Hippocampal formation (tissue), 2 donors: ENCODE measurements around the gene CTTN.

Experiments used
- DNase-seq, 2 donors: peaks; one replicate each; lab custom pipeline; 2025; lab: John Stamatoyannopoulos, UW

Gene CTTN

DNA sequence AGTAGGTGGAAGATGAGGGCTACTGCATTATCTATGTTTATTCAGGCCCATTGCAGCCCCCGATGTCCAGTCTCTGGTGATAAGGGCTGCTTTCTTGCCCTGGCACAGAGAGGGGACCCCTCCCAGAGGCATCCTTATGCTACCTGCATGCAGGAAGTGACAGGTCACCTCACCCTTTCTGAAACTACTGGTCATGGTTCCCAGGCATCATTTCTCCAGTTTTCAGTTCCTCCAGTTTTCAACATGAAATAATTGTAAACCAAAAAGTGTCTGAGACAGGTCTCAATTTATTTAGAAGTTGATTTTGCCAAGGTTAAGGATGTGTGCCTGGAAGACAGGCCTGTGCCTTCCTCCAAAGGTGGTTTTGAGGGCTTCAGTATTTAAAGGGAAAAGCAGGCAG is 57.0 kb downstream of the CTTN start:
- no peak for DNase-seq

DNA sequence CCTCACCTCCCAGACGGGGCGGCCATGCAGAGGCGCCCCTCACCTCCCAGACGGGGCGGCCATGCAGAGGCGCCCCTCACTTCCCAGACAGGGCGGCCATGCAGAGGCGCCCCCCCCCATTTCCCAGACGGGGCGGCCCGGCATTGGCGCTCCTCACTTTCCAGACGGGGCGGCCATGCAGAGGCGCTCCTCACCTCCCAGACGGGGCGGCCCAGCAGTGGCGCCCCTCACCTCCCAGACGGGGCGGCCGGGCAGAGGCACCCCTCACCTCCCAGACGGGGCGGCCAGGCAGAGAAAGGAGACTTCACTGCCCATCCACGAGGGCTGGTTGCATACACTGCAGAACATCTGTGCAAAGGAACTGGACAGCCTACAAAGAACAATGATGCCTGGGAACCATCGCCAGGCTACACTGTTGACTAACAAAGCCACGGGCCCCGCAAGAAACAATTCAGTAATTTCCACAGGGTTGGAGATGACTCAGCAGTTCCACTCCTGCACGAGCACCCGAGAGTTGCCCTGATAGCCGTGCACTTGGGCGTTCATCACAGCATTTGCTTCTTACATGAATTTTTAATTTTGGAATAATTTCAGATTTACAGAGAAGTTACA is 58.7 kb downstream of the CTTN start:
- DNase-seq: peak in 1 of 2 donors; percentile 21

DNA sequence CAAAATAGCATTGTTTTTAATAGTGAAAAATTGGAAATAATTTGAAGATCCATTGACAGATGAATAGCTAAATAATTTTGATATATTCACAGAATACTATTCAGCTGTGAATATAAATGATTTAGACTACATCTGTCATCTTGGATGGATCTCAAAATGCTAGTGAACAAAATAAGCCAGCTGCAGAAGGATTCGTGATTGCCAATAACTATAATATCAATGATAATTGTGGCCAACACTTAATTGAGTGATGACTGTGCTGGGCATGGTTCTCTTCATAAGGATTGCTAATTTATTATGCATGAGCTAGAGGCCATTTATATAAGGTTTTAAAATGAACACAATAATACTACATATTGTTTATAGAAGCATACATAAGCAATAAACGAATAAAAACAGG is 60.4 kb downstream of the CTTN start:
- no peak for DNase-seq

DNA sequence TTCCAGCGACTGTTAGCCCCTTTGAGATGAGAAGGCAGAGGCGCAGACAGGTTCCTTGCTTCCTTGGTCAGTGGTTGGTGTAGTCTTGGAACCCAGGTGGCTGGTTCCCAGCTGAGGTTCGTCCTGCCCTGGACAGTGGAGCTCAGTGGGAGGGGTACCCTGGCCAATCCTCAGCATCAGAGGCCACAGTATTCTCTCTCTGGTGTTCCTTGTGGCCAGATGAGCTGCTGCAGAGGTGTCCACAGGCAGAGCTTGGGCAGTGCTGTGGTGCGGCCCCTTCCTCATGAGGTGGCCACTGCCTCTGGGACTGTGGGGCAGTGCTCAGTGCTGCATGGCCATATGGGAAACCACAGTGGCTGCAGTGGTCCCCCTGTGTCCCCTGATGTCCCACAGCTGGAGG is 61.8 kb downstream of the CTTN start:
- DNase-seq: no peak

DNA sequence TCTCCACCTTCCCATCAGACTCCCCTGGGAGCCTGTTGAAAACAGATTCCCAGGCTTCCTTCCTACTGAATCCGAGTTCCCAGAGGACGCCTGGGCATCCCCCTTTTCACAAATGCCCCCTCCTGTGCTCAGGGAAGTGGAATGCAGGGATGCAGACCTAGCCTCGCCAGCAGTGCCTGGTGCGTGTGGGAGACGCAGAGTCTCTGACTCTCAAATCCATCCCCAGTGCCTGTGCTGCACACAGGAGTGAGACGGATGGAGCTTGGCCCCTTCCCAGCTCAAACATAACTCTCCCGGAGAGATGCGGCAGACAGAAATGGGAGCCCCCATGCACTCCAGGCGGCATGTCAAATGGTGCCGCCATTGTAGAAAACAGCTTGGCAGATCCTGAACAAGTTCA is 62.6 kb downstream of the CTTN start:
- DNase-seq: no peak

DNA sequence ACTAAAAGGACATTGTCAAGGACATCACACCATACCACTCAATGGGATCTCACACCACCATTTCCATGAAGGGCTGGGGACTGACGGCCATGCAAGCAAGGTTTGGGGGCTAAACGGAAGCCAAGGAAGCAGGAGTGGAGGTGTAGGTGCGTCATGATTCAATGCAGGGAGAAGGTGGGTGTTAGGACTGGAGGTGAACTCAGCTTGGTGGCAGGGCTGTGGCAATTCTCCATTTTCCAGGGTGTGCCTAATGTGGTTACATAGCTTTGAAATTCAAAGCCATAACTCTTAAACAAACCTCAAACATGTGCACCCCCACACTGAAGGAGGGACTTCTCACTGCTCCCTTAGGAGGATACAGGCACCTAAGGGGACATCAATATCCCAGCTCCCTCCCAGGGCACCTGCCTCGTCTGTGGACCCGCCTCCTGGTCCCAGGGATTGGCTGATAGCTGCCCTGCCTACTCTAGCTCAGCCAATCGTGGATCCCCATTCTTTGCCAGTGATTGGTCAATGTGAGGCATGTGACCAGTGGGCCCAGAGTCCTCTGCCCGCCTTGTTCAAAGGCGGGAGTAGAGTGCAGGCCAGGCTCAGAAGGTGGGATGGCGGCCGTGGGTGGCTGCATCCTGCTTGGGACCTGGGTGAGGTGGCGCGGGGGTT is 64.6 kb downstream of the CTTN start:
- DNase-seq: no peak

DNA sequence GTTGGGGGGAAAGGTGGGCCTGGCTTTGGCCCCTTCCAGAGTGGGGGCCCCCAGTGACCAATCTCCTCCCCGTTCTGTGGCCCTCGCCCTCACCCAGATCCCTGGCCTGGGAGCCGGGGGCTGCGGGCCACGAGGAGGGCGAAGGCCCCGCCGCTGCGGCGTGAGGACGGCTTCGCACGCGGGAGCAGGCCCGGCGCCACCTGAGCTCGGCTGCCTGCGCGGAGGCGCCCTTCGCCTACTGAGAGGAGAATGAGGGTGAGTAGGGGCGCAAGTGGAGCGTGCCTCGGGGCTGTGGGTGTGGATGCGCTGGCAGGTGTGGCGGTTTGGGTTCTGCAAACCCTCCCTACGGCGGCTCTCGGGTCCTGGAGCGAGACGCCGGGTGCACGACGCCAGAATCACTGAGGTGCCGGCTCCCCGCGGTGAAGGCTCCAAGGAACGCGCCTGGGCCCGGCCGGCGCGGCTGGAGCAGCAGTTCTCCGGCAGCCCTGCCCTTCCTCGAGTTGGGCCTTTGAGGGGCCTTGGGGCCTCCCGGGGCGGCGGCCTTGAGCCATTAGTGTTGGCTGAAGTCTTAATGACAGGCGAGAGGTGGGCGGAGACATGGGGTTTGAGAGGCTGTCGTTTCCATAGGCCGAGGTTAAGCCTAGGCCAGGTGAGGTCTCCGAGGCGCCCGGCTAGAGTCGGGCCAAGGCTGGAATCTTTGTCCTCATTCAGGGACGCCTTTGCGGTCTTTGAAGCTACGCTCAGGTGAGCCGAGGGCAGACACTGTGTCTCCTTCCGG is 65.3 kb downstream of the CTTN start:
- DNase-seq: no peak

DNA sequence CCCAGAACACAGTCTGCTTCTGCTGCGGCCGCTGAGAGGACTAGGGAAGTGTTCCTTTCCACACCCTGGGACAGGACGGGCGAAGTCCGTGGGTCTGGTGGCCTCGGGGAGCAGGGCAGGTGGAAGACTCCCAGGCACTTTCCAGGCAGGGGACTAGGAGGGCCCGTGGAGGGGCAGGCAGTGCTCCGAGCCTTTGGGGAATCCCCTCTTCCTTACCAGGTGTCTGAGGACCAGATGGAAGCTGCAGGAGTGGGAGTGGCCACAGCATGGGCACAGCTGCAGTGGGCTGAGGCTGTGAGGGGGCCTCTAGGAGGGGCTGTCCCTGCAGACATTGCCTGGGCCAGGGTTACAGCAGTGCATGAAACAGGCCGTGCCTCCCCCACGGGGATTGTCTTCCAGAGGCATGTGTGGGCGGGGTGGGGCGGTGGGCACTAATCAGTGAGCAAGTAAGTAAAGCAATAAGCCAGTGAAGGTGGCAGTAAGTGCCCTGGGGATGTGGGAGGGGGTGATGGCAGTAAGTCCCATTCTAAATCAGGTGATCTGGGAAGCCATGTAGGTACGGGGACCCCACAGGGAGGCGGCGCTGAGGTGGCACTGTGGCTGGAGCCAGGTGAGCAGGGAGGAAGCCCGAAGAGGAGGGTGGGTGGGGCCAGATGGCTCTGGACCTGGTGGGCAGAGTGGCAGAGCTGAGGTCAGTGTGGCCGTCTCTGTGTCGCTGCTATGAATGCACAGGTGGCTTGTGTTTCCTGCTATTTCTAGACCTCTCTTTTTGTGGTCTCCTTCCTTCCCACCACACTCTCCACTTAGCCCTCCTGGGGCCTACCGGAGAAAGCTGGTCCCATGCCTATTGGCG is 66.4 kb downstream of the CTTN start:
- DNase-seq: no peak

DNA sequence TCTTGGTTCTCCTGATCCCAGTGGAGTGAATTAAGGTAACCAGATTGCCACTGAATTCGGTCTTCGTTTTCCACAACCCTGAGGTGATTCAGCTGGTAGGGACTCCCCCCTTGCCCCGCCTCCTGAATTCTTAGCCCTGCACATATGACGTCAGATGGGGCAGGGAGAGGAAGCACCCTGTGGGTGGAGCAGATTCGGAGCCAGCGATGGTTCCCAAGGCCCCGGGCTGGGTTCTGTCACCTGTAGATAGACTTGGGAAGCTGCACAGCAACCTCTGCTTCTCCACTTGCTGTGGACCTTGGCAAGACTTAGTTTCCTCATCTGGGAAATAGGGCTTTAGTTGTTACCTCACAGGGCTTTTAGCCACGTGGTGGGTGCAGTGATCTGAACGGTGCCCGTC is 67.8 kb downstream of the CTTN start:
- no peak for DNase-seq

DNA sequence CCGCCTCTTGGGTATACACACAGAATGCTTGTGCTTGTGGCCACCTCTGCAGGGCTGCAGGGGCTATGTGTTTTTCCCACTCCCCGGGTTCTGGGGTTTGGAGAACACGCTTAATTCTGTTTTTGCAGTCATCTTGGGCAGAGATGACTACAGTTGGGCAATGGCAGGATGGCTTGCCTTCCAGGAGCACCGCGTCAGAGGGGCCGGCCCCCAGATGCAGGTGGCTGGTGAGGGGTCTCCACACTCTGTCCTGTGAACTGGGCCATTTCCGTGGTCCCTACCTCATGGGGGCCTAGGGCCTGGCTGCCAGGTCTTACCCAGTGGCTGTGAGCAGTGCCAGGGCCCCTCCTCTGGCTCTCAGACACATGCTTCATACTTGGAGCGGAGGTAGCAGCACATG is 68.3 kb downstream of the CTTN start:
- no peak for DNase-seq

DNA sequence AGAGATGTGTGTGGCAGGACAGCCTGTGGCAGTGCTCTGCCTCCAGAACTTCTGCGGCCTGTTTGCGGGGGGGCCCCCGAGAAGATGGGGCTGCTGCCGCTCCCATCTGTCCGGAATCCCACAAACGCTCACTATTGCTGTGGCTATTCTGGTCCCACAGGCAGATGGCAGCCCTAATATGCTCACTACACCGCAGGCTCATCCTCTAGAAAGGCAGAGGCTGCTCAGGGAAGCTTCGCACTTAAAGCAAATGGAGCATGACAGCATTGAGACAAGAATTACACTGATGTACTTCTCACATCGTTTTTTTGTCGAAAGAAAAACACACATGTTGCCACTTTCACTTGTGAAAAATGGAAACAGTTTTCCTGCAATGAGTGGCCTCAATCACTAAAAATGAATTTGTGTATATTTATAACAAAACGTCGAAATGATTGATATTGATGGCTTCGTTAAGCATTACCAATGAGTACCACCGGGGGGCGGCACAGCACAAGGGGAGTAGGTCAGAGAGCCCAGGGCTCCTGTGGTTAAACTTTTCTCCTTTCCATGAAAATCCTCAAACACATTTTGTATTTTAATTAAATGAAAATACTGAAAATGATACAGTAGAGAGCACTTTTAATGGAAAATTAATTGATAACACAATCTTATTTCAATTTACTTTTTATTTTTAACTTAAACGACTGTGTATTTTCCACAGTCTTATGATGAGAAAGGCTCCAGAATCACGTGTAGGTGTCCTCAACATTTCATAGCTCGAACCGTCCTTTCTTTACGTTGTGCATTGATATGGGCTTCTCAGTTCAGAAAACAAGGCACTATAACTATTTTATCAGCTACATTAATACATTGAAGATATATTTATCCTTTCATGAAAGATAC is 69.1 kb downstream of the CTTN start:
- DNase-seq: peak; percentile 46 to 48

DNA sequence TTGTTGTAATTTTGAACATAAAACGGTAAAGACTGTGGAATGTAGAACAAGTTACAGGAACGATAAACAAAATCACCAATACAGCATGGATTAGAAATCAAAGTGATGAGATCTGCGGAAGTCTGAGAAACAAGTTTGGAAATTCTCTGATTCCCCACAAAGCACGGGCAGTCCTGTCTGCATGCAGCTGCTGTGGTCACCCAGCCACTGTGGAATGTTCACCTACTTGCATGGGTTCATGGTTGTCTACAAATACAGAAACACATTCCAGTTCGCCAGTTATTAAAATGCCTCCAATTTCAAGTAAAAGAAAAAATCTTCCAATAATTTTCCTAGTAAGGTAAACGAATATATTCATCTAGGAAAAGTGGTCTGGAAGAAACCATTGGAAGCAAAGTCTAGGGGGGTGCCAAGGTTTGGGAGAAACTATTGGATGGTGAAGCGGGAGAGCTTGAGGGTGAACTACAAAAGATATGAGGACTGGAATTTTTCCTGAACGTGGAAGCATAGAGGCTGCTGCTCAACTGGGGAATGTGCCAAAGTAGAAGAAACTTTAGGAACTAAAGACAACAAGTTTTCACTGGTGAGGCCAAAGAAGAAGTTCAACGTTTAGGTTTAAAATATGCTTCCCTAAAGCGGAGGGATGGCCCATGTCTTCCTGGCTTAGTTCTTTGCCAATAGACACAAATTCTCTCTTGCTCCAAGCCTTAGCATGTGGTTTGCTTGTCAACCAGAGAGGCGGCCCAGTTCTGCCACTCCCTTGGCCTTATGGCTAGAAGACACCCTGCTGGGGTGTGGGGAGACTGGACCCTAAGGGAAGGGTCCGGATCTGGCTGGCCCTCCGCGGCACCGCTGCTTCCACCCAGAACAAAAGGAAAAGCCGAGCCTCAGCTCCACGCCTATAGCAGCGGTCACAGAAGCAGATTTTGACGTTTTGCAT is 70.2 kb downstream of the CTTN start:
- no peak for DNase-seq

DNA sequence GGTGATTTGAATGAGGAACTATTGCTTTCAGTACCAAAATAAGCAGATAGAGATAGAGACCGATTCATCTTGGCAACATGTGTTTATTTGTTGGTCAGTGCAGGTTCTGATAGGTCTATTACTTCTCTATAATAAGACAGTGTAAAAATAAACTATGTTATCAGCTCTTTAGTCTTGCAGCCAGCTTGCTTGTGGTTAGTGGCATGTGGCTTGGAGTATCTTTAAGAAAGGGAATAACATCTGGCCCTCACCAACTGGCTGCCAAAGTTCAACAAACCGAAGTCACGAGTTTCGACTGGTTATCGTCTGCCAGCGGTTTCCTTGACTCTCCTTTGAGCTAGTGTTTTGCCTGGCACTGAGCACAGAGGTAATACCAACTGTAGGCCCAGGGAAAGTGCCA is 71.8 kb downstream of the CTTN start:
- no peak for DNase-seq

DNA sequence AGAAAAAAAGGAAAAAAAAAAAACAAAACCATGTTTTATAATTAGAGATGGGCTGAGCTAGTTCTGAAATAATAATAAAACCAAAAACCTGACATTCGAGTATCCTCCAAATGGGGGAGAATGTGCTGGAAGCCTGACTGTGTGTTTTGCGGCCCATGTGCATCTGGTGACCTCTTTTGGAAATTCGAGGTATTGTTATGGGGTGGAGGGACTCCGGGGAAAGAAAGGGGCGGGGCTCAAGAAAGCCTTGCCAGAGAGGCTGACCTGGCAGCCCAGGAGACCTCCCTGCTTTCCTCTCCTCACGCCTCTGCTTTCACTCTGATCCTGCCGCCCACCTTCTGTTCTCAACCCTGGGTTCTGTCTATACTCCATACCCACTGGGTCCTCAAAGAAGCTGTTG is 72.9 kb downstream of the CTTN start:
- no peak for DNase-seq

DNA sequence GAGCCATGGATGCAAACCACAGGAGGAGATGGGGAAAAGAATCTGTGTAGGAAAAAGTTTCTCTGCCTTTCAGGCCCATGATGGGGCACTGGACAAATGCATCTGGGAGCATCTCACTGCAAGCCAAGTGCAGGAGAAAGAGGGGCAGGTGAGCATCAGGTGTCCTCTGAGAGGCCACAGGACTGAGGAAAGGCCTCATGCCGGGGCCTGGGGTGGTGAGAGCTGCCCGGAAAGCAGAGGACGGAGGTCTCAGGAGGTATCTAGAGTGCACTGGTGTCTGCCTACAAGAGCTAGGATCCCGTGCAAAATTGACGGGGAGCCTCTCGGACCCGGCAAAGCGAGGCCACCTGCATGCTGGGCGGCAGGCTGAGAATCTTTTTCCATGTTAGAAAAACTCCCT is 73.9 kb downstream of the CTTN start:
- no peak for DNase-seq

DNA sequence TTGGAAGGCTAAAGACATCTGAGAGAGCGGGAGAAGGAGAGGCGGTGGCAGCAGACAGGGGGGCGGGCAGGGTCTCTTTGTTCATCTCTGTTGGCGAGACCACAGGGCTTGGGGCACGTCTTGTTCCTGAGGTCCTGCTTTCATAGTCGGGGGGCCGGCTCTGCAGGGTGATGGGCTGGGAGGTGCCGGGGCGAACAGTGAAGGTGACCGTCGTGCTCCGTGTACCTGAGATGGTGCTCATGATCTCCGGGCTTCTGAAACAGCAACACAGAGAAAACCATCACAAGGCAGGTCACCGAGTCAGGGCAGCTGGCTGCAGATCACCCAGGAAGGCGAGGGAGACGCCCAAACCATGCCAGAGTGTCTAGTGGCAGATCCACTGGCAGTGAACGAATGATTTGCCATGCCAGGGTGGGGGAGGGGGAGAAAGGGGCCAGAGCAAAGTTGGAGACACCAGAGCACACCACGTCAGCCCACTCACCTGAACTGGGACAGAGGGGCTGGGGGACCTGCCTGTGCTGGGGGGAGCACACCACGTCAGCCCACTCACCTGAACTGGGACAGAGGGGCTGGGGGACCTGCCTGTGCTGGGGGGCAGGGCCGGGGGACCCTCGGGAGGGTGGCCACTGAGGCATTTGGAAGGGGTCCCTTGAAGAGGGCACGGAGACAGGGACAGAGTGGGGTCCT is 75.0 kb downstream of the CTTN start:
- no peak for DNase-seq

DNA sequence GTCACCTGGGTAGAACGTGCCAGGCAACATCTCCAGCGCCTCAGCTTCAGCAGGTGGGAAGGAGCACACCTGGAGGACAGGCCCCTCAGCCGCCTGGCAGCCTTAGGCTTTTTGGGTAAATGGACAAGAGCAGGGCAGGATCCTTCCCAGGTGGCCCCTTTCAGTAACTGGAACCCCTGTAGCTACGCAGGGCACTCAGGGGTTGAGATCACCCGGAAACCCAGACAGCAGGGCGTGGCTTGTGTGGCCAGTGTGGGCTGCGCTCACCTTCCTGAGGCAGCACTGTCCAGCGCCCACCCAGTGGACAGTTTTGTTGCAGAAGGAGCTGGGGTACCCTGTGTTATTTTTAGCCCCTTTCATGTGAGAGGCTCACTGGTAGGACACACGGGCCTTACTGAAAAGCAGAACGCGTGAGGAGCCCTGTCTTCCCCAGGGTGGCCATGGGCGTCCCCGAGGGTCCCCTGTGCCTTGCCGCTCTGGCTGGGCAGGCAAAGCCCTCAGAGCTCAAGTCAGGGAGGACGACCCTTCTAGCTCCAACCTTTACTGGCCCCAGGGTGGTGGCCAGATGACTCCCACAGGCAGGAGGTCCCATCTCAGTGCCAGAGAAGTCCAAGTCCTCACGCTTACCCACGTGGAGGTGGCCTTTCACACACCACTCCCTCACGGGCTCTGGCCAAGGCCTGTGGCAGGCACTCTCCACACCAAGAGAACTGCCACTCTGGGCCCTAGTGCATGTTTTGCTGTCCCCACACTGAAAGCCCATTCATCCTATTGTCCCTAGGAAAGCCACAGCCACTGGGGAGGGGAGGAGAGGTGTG is 75.8 kb downstream of the CTTN start:
- no peak for DNase-seq

DNA sequence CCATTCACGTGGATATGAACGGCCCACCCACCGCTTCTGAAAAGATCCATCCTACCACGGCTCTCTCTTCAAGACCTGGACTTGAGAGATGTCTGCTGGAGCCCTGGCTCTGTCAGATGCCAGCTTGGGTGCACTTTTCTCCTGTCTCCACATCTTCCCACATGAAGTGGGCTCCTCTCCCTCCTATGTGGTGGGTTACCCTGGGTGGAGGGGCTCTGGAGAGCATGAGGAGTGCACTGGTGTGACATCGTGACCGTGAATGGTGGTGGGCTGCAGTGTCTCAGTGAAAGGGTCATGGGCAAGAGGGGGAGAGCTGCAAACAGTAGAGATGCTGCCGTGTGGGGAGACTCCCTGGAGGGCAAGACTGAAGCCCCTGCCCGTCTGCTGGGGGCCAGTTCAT is 76.4 kb downstream of the CTTN start:
- no peak for DNase-seq

DNA sequence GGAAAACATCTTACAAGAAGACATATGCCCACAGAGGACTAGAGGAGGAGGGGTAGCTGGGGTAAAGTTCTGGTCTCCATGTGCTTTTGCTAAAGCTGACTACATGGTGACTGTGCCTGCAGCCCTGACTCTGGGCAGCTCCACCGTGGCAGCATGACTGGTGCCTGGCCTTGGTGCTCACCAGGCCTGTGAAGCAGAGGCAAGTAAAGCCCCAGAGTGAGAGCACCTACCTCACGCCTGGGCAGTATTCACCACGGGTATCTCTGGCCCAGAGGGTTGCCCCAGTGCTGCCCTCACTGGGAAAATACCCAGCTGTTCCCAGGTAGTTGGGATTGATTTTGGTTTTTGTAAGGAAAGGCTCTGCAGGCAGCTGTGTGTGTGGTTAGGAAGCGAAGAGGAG is 78.3 kb downstream of the CTTN start:
- no peak for DNase-seq
